ENCODE measurements around the gene PLEKHH1.

PLEKHH1 gene

GRCh38 chr14:67526676-67527459 lies 6.2 kb upstream of the PLEKHH1 start (continued):
- TF ChIP-seq ZNF221 (tag by site-specific recombination; IDR thresholded peaks at IDR 0.05; ENCODE audit: borderline replicate concordance) (no peak), ZNF48 (tag by site-specific recombination; IDR thresholded peaks at IDR 0.05) (no peak), ZNF549 (tag by site-specific recombination; IDR thresholded peaks at IDR 0.05) (no peak), EGR2 (tag by site-specific recombination; IDR thresholded peaks at IDR 0.05; ENCODE audit: low read depth) (no peak), ZNF664 (tag by site-specific recombination; IDR thresholded peaks at IDR 0.05) (no peak), ZNF133 (tag by site-specific recombination; IDR thresholded peaks at IDR 0.05) (no peak), ZNF660 (tag by site-specific recombination; IDR thresholded peaks at IDR 0.05) (0 out of 2 replicates have a peak, but pooled peaks have one; percentile 16), ZNF585B (tag by site-specific recombination; IDR thresholded peaks at IDR 0.05) (0 out of 2 replicates have a peak, but pooled peaks have one; percentile 24), GLIS1 (tag by site-specific recombination; IDR thresholded peaks at IDR 0.05) (no peak), ZNF654 (tag by site-specific recombination; IDR thresholded peaks at IDR 0.05; ENCODE audit: low read depth) (peak; percentile 81), ZSCAN23 (tag by site-specific recombination; IDR thresholded peaks at IDR 0.05) (no peak), KLF10 (tag by site-specific recombination; IDR thresholded peaks at IDR 0.05) (no peak)

DNA sequence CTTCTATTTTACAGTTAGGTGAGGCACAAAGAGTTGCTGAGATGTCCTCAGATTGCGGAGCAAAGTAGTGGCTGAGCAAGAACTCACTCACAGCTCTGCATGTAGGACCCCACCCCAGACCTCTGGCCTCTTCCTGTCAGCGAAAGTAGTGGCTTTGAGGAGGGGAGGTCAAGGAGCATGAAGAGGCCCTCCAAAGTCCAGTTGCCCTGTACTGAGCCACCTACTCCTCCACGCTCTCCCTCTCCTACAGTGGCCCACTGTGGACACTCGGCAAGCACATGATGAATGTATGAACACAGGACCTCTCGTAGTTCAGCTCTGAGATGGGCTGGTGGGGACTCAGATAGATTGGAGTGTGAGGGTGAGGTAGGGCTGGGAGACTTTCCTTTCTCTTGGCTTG lies 5.3 kb upstream of the PLEKHH1 start:
- Histone ChIP-seq H3K27ac (ENCODE audit: extremely low read depth, low read depth, low read length) (no peak overlapping the region), H3K36me3 (ENCODE audit: control insufficient read depth in 2 of 2, insufficient read depth in 1 of 2, low read length in 2 of 2) (no peaks in the 10 kb centered on the region), H3K4me1 (ENCODE audit: control insufficient read depth, insufficient read depth, low read length) (peaks cover 6% of the 10 kb centered on the region), H3K9me3 (ENCODE audit: control insufficient read depth, insufficient read depth, low read depth, low read length) (no peaks in the 10 kb centered on the region), H3K4me3 (ENCODE audit: low read depth, low read length) (no peak overlapping the region)
- TF ChIP-seq ZNF701 (tag by site-specific recombination; IDR thresholded peaks at IDR 0.05) (no peak), ZNF426 (tag by site-specific recombination; IDR thresholded peaks at IDR 0.05) (no peak), ZNF707 (tag by site-specific recombination; IDR thresholded peaks at IDR 0.05) (no peak), ZBTB21 (tag by site-specific recombination; IDR thresholded peaks at IDR 0.05) (no peak), ZNF670 (tag by site-specific recombination; IDR thresholded peaks at IDR 0.05; ENCODE audit: low read depth) (no peak), ZNF274 (IDR thresholded peaks at IDR 0.05; ENCODE audit: low read length) (no peak), ZNF274 (tag by site-specific recombination; IDR thresholded peaks at IDR 0.05; ENCODE audit: borderline replicate concordance) (no peak)
- CTCF ChIA-PET: interaction anchor here (0.7 to 6.5 kb wide), 11 partner anchors 11 to 176 kb away, joined by 3 to 143 read pairs (median 14); partner anchors contain the start of gene ARG2
- POLR2A ChIA-PET: no interaction called here

DNA sequence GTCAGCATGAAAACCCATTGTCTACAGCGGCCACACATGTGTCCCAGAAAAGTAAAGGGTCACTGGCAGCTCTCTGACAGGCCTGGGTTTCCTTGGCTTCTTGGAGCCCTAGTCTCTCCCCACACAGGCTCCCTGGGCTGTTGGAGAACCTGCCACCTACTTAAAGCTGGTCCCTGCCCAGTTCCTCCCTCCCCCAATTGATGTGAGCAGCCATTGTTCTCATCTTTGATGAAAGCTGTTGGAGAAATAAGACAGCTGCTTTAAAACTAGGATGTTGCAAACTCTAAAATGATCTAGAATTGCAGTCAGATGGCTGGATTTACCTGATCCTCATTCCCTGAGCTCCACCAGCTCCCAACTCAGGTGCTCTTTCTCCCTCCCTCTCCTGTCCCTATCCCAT lies 4.8 kb upstream of the PLEKHH1 start:
- no peak overlapping the region for H3K4me3 ChIP-seq (ENCODE audit: low read depth, low read length)
- H3K36me3 ChIP-seq (ENCODE audit: control insufficient read depth in 2 of 2, insufficient read depth in 1 of 2, low read length in 2 of 2): no peaks in the 10 kb centered on the region
- no peak for TF ChIP-seq ZNF514 (tag by site-specific recombination; IDR thresholded peaks at IDR 0.05)
- no peak for TF ChIP-seq ZNF610 (tag by site-specific recombination; IDR thresholded peaks at IDR 0.05; ENCODE audit: borderline replicate concordance)
- TF ChIP-seq ZNF623 (tag by site-specific recombination; IDR thresholded peaks at IDR 0.05): no peak
- TF ChIP-seq TRIM28 (IDR thresholded peaks at IDR 0.05; ENCODE audit: borderline replicate concordance, low read length): no peak
- no peak for TF ChIP-seq ZNF529 (tag by site-specific recombination; IDR thresholded peaks at IDR 0.05; ENCODE audit: insufficient replicate concordance)
- no peak for TF ChIP-seq ZNF175 (tag by site-specific recombination; IDR thresholded peaks at IDR 0.05)
- no peak for TF ChIP-seq ZNF426 (tag by site-specific recombination; IDR thresholded peaks at IDR 0.05)
- TF ChIP-seq ZFP41 (tag by site-specific recombination; IDR thresholded peaks at IDR 0.05; ENCODE audit: borderline replicate concordance): no peak
- POLR2A ChIA-PET: no interaction called here
- no peak overlapping the region for H3K27ac ChIP-seq (ENCODE audit: extremely low read depth, low read depth, low read length)
- H3K4me1 ChIP-seq (ENCODE audit: control insufficient read depth, insufficient read depth, low read length): peaks cover 6% of the 10 kb centered on the region
- H3K9me3 ChIP-seq (ENCODE audit: control insufficient read depth, insufficient read depth, low read depth, low read length): no peaks in the 10 kb centered on the region
- CTCF ChIA-PET: interaction anchor here (0.7 to 6.5 kb wide), 12 partner anchors 11 to 176 kb away, joined by 3 to 143 read pairs (median 10); no protein-coding TSS in a partner anchor
